H1 (cell line): ENCODE measurements around the gene NCL.

Experiments used
- CEBPB ChIP-seq: IDR thresholded peaks from 2 replicates; pipeline ENCODE4 v1.6.1; 2012; ENCODE audit warnings: low read depth, low read length
- JUND ChIP-seq: IDR thresholded peaks from 2 replicates; pipeline ENCODE4 v1.6.1; 2011; ENCODE audit warnings: mild to moderate bottlenecking, improper control_type of control experiment, low read length
- RNF2 ChIP-seq: fragments of 200-900, 300-1000 bp; sonication (generic); IDR thresholded peaks from 2 replicates; pipeline ENCODE4 v1.7.1; 2016; ENCODE audit warnings: borderline replicate concordance, low read depth, mild to moderate bottlenecking, antibody characterized with exemption, low read length; ENCODE audit not compliant: poor library complexity, severe bottlenecking; ENCODE audit errors: missing control alignments

DNA sequence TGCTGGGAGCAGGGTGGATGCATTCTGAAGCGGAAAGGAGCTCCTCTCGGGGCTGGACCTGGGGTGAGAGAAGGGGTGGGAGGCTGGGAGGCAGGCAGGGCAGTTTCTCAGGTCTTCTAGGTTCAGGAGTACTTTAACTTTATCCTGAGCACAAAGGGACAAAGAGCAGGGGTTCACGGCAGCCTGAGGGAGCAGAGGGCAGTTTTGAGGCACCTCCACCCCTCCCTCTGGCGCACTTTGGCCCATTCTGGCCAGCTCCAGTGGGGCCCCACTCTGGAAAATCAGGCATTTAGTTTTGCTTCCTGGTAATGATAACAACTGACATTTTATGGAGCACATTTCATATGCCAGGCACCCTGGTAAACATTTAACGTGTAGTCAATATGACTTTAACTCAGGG lies 54.5 kb downstream of the NCL start:
- TF ChIP-seq CEBPB (no peak), RNF2 (no peak), JUND (no peak)
